Testis (tissue), 2 donors: ENCODE data around the gene TNK2.
"Not testable (repeated sequence)": the region's sequence is repeated elsewhere in the genome, so short reads cannot be mapped to it uniquely, and the experiment has no call there.

Experiments used
- CTCF ChIP-seq, 3 experiments: fragments of 450-650 bp in 2 of 3; fragments of 200-600 bp in 1 of 3; sonication (generic) in 1 of 3; IDR thresholded peaks; one replicate each; pipeline ENCODE4 v1.5.1; 2016 to 2019; ENCODE audit warnings: antibody characterized with exemption in 3 of 3, mild to moderate bottlenecking in 2 of 3, moderate library complexity in 1 of 3
- POLR2A ChIP-seq: fragments of 450-650 bp; IDR thresholded peaks from one replicate; pipeline ENCODE4 v1.6.1; 2017; ENCODE audit warnings: antibody characterized with exemption, mild to moderate bottlenecking, moderate library complexity

GRCh38 chr3:195954052-195954751 is 45.9 kb upstream of the TNK2 start:
- not testable (repeated sequence) for TF ChIP-seq CTCF (IDR thresholded peaks at IDR 0.05); POLR2A
